A549 (cell line): ENCODE measurements around the gene PIN1. TPM values are rescaled to one million over a fixed set of nuclear protein-coding genes. Genes with fewer than 3 reads are reported as not detected.

Experiments
- ATAC-seq, 2 experiments: fragments of 200-7000 bp in 1 of 2; fragments of >200 bp in 1 of 2; cut with Nextera tagmentation in 1 of 2; cut with Tn5 transposase in 1 of 2; 3 replicates each; pipeline versions ENCODE4 v1.8.0 to v1.9.1; 2018 to 2020; ENCODE audit warnings: mild to moderate bottlenecking in 1 of 2, moderate library complexity in 1 of 2
- CTCF ChIA-PET: fragments of 300-600 bp; sonication (Branson Sonifier 250); formaldehyde crosslinking; extraction: SDS; loops from one replicate; lab custom pipeline; 2021; ENCODE audit warnings: antibody characterized with exemption, inconsistent platforms; lab: Yijun Ruan, JAX
- POLR2A ChIA-PET: fragments of 350-600 bp; formaldehyde crosslinking; extraction: SDS; loops from one replicate; lab custom pipeline; 2021; ENCODE audit warnings: antibody characterized with exemption, inconsistent platforms; lab: Yijun Ruan, JAX
- DNase-seq, 2 experiments: peaks; one replicate each; pipeline versions ENCODE4 v3.0.0 to v3.0.0-alpha.2; 2011 to 2016; ENCODE audit warnings: low read depth in 1 of 2, low spot score in 1 of 2
- FAIRE-seq: peaks from 2 replicates; lab custom pipeline; 2011; peaks lifted over from hg19 to GRCh38; lab: Jason Lieb, UNC
- H3K27ac ChIP-seq, 2 experiments: fragments of >200 bp; sonication (Bioruptor Twin); formaldehyde crosslinking; 3 replicates each; pipeline ENCODE4 v1.5.1; 2016 to 2017
- H3K4me1 ChIP-seq: fragments of >200 bp; sonication (Bioruptor Twin); formaldehyde crosslinking; 3 replicates; pipeline ENCODE4 v1.6.1; 2016
- H3K4me2 ChIP-seq: fragments of >200 bp; sonication (Bioruptor Twin); formaldehyde crosslinking; 3 replicates; pipeline ENCODE4 v1.6.1; 2016
- H3K4me3 ChIP-seq: fragments of >200 bp; sonication (Bioruptor Twin); formaldehyde crosslinking; 3 replicates; pipeline ENCODE4 v1.5.1; 2016
- H3K9me3 ChIP-seq: fragments of >200 bp; sonication (Bioruptor Twin); formaldehyde crosslinking; 3 replicates; pipeline ENCODE4 v1.6.1; 2016
- BHLHE40 ChIP-seq: IDR thresholded peaks from 2 replicates; pipeline ENCODE4 v1.6.1; 2012; ENCODE audit warnings: low read depth, low read length, inconsistent platforms
- CBX8 ChIP-seq: fragments of 200-600 bp; sonication (generic); IDR thresholded peaks from 2 replicates; pipeline ENCODE4 v1.6.1; 2016
- CHD4 ChIP-seq: fragments of 200-600 bp; sonication (generic); IDR thresholded peaks from 2 replicates; pipeline ENCODE4 v1.6.1; 2016; ENCODE audit warnings: antibody characterized with exemption, mild to moderate bottlenecking, borderline replicate concordance
- ESRRA ChIP-seq: fragments of 150-350 bp; IDR thresholded peaks from 2 replicates; pipeline ENCODE4 v1.6.1; 2014; ENCODE audit warnings: mild to moderate bottlenecking, low read length, borderline replicate concordance
- GATA3 ChIP-seq: IDR thresholded peaks from 2 replicates; pipeline ENCODE4 v1.6.1; 2012; ENCODE audit warnings: borderline replicate concordance
- HDAC2 ChIP-seq: fragments of 200-600 bp; sonication (generic); IDR thresholded peaks from 2 replicates; pipeline ENCODE4 v1.6.1; 2016
- HOXA7 ChIP-seq: fragments of 250-450 bp; sonication (Bioruptor Pico); IDR thresholded peaks from 2 replicates; pipeline ENCODE4 v1.5.0; 2020; ENCODE audit warnings: mild to moderate bottlenecking, moderate library complexity
- JUNB ChIP-seq: fragments of >200 bp; sonication (Bioruptor Twin); formaldehyde crosslinking; IDR thresholded peaks from 2 replicates; pipeline ENCODE4 v1.6.1; 2016
- MYC ChIP-seq: IDR thresholded peaks from 2 replicates; pipeline ENCODE4 v1.6.1; 2012; ENCODE audit warnings: mild to moderate bottlenecking, inconsistent platforms, low read length, improper control_type of control experiment, borderline replicate concordance
- POLR2A ChIP-seq: IDR thresholded peaks from 2 replicates; pipeline ENCODE4 v1.6.1; 2012; ENCODE audit warnings: mild to moderate bottlenecking, low read length
- RARB ChIP-seq: fragments of 250-450 bp; sonication (Bioruptor Pico); IDR thresholded peaks from 2 replicates; pipeline ENCODE4 v1.8.0; 2021; ENCODE audit warnings: mild to moderate bottlenecking, moderate library complexity
- RCOR1 ChIP-seq: fragments of 150-350 bp; IDR thresholded peaks from 2 replicates; pipeline ENCODE4 v1.6.1; 2014; ENCODE audit warnings: antibody characterized with exemption, low read length, low read depth
- TFCP2L1 ChIP-seq: fragments of 250-450 bp; sonication (Bioruptor Pico); IDR thresholded peaks from 2 replicates; pipeline ENCODE4 v1.5.0; 2021; ENCODE audit warnings: mild to moderate bottlenecking
- TP53 ChIP-seq: fragments of 250-450 bp; sonication (Bioruptor Pico); IDR thresholded peaks from 2 replicates; pipeline ENCODE4 v1.5.0; 2021; ENCODE audit warnings: mild to moderate bottlenecking, moderate library complexity
- ZFP36 ChIP-seq: fragments of 450-650 bp; IDR thresholded peaks from 2 replicates; pipeline ENCODE4 v1.6.1; 2014; ENCODE audit warnings: borderline replicate concordance; ENCODE audit not compliant: partially characterized antibody
- ZNF302 ChIP-seq: fragments of 250-450 bp; sonication (Bioruptor Pico); IDR thresholded peaks from 2 replicates; pipeline ENCODE4 v1.9.0; 2021; ENCODE audit warnings: inconsistent platforms, mild to moderate bottlenecking, moderate library complexity
- WGBS: methylation state at CpG from one replicate; pipeline ENCODE4 v1.1.6; 2017; ENCODE audit errors: missing lambda C conversion rate; 5-methylcytosine and 5-hydroxymethylcytosine counted together
- polyA plus RNA-seq, 4 experiments: library from polyadenylated mRNA; depleted of rRNA in 3 of 4; stranded (reverse); fragments of >200 nt; fragmentation: RNase III in 1 of 4; extraction: RNeasy Plus Mini Kit Qiagen cat#74134 plus additional on column Dnase treatment in 1 of 4; gene quantifications; 2 replicates in 3 of 4; 3 replicates in 1 of 4; pipeline ENCODE4 v1.2.3, GENCODE V29; 2011 to 2017
- TF ChIP-seq, protein P1 (sequence below): fragments of >200 bp; sonication (Bioruptor Twin); formaldehyde crosslinking; IDR thresholded peaks from 3 replicates; pipeline ENCODE4 v1.5.1; 2016
- TF ChIP-seq, protein P2 (sequence below): fragments of 250-450 bp; sonication (Bioruptor Pico); IDR thresholded peaks from 2 replicates; pipeline ENCODE4 v1.5.0; 2020; ENCODE audit warnings: low read depth, mild to moderate bottlenecking, moderate library complexity
- TF ChIP-seq, protein P3 (sequence below): fragments of >200 bp; sonication (Bioruptor Twin); formaldehyde crosslinking; IDR thresholded peaks from 3 replicates; pipeline ENCODE4 v1.6.1; 2016

PIN1 gene
- polyA plus RNA-seq, 2 of the 4 experiments (the other 2 are of a cell fraction), result 30.0 to 58.5 TPM

DNA sequence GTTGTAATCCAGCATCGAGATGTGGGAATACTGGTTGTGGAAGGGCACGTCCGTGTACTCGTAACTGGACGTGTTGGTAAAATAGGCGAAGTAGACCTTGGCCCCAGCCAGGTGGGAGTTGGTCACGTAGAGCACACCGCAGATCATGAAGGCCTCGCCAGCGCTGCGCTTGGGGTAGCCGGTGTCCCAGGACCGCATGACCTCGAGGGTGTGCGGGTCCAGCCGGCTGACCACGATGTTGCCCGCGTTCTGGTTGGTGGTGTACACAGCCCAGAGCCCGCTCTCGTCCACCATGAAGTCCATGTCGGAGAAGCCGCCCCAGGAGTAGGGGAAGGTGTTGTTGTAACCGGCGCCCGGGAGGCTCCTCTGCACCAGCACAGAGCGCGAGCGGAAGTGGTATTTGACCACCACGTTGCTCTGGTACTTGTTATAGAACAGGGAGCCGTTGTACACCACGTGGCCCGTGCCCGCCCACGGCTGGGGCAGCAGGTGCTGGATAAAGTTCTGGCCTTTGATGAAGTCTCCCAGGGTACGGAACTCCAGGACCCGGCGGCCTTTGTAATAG lies 19.2 kb downstream of the PIN1 start:
- ATAC-seq (no peak), FAIRE-seq (no peak)
- 97% methylated on average over 30 of the region's 38 CpGs for WGBS
- CTCF ChIA-PET, result no interaction called here
- H3K4me3 ChIP-seq, result no peak overlapping the region
- no peaks in the 10 kb centered on the region for H3K9me3 ChIP-seq
- no peak for TF ChIP-seq POLR2A
- TF ChIP-seq BHLHE40, result no peak
- TF ChIP-seq, protein P1, sequence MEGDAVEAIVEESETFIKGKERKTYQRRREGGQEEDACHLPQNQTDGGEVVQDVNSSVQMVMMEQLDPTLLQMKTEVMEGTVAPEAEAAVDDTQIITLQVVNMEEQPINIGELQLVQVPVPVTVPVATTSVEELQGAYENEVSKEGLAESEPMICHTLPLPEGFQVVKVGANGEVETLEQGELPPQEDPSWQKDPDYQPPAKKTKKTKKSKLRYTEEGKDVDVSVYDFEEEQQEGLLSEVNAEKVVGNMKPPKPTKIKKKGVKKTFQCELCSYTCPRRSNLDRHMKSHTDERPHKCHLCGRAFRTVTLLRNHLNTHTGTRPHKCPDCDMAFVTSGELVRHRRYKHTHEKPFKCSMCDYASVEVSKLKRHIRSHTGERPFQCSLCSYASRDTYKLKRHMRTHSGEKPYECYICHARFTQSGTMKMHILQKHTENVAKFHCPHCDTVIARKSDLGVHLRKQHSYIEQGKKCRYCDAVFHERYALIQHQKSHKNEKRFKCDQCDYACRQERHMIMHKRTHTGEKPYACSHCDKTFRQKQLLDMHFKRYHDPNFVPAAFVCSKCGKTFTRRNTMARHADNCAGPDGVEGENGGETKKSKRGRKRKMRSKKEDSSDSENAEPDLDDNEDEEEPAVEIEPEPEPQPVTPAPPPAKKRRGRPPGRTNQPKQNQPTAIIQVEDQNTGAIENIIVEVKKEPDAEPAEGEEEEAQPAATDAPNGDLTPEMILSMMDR, result no peak
- no peak for TF ChIP-seq CHD4
- TF ChIP-seq, protein P2, sequence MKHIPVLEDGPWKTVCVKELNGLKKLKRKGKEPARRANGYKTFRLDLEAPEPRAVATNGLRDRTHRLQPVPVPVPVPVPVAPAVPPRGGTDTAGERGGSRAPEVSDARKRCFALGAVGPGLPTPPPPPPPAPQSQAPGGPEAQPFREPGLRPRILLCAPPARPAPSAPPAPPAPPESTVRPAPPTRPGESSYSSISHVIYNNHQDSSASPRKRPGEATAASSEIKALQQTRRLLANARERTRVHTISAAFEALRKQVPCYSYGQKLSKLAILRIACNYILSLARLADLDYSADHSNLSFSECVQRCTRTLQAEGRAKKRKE (CRISPR knock-in tag), result no peak
- TF ChIP-seq TP53, result no peak
- no peak for TF ChIP-seq ESRRA
- TF ChIP-seq HDAC2, result no peak
- TF ChIP-seq MYC, result no peak
- no peak for TF ChIP-seq RARB (CRISPR knock-in tag)
- TF ChIP-seq, all 56 proteins: peak for 0
- no peak overlapping the region for H3K4me2 ChIP-seq
- no peak overlapping the region for H3K27ac ChIP-seq
- no peaks in the 10 kb centered on the region for H3K4me1 ChIP-seq
- DNase-seq, result no peak
- POLR2A ChIA-PET, result no interaction called here

DNA sequence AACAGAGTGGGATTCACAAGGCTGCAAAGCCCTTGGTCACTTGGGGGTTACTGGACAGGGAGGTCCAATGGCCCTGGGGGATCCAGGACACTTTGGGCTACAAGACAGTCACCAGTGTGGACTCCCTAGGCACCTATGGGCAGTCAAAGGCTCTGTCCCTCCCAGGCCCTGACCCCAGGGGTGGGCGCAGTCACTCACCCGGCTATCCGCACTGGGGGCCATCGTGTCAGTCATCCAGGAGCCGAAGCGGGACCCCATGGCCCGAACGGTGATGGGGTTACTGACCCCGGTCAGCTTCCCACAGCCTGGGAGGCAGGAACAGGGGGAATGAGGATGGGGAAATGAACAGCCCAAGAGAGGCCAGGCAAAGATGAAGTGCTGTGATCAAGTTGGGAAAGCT lies 21.5 kb downstream of the PIN1 start:
- no peaks in the 10 kb centered on the region for H3K4me1 ChIP-seq
- no peak for FAIRE-seq
- no peak for DNase-seq
- ChIA-PET POLR2A (interaction anchor here (0.6 kb wide), 1 partner anchor 212 kb away, joined by 3 read pairs; no protein-coding TSS in a partner anchor), CTCF (no interaction called here)
- WGBS, result 97% methylated on average over 9 of the region's 9 CpGs
- no peak overlapping the region for H3K4me2 ChIP-seq
- no peak for ATAC-seq
- H3K27ac ChIP-seq, result no peak overlapping the region
- H3K9me3 ChIP-seq, result no peaks in the 10 kb centered on the region
- TF ChIP-seq ZNF302 (CRISPR knock-in tag) (no peak), TFCP2L1 (CRISPR knock-in tag) (no peak), RARB (CRISPR knock-in tag) (no peak), BHLHE40 (no peak), GATA3 (no peak), JUNB (no peak), ZFP36 (no peak), HOXA7 (no peak)
- TF ChIP-seq, protein P3, sequence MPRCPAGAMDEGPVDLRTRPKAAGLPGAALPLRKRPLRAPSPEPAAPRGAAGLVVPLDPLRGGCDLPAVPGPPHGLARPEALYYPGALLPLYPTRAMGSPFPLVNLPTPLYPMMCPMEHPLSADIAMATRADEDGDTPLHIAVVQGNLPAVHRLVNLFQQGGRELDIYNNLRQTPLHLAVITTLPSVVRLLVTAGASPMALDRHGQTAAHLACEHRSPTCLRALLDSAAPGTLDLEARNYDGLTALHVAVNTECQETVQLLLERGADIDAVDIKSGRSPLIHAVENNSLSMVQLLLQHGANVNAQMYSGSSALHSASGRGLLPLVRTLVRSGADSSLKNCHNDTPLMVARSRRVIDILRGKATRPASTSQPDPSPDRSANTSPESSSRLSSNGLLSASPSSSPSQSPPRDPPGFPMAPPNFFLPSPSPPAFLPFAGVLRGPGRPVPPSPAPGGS, result no peak
- no peak overlapping the region for H3K4me3 ChIP-seq

DNA sequence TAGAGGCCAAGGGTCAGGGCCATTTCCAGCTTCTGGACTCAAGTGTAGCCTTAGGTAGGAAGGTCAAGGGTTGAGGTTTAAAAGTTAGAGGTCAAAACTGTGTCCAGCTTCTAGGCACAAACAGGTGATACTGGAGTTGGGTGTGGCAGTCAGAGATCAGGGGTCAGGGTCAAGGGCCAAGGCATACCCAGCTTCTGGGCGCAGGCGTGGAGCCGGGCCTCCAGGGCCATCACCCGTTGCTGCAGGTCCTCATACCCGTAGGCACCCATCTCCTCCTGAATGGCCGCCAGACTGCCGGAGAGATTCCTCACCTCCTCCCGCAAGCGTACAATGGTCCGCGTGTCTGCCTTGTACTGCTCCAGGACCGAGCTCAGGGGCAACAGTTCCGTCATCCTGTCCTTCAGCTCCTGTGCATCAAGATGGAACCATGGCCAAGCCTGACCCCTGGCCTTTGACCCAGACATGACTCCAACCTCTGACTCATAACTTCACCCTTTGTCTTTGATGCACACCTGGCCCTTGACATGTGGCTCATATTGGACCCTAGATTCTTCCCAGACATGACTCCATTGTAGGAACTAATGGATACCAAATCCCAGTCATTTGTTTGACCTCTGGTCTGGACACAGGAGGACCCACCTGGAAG lies 22.1 kb downstream of the PIN1 start:
- ChIA-PET POLR2A (interaction anchor here (0.6 kb wide), 1 partner anchor 213 kb away, joined by 3 read pairs; no protein-coding TSS in a partner anchor), CTCF (interaction anchor here (0.5 kb wide), 1 partner anchor 14 kb away, joined by 3 read pairs; no protein-coding TSS in a partner anchor)
- no peaks in the 10 kb centered on the region for H3K9me3 ChIP-seq
- no peaks in the 10 kb centered on the region for H3K4me1 ChIP-seq
- H3K4me2 ChIP-seq, result no peak overlapping the region
- H3K4me3 ChIP-seq, result no peak overlapping the region
- DNase-seq (no peak), FAIRE-seq (no peak), ATAC-seq (no peak)
- H3K27ac ChIP-seq, result no peak overlapping the region
- 86% methylated on average over 10 of the region's 13 CpGs for WGBS
- TF ChIP-seq HOXA7 (no peak), GATA3 (no peak), CBX8 (no peak), RCOR1 (no peak)
- TF ChIP-seq, protein P1, result no peak
